A673 (cell line): ENCODE results near the gene SH3GL2. TPM values are rescaled to one million over a fixed set of nuclear protein-coding genes. Genes with fewer than 3 reads are reported as not detected.

Source experiments
- BruUV-seq: library from RNA; stranded (reverse); fragments of 400-500 nt; replicated peaks from 2 replicates; lab custom pipeline; 2021; lab: Mats Ljungman, UMichigan
- CTCF ChIA-PET: fragments of 300-600 bp; sonication (Branson Sonifier 250); formaldehyde crosslinking; loops from one replicate; lab custom pipeline; 2022; ENCODE audit warnings: antibody characterized with exemption; lab: Charles Lee
- POLR2A ChIA-PET: fragments of 300-600 bp; sonication (Branson Sonifier 250); formaldehyde crosslinking; loops from one replicate; lab custom pipeline; 2022; ENCODE audit warnings: antibody characterized with exemption; ENCODE audit not compliant: low non-redundant PET; lab: Charles Lee
- DNase-seq: peaks from one replicate; pipeline ENCODE4 v3.0.0-alpha.2; 2015; ENCODE audit warnings: low spot score
- H3K27ac ChIP-seq: fragments of 200-600 bp; sonication (generic); 2 replicates; pipeline ENCODE4 v1.5.1; 2016; ENCODE audit warnings: mixed run types, low read depth, mild to moderate bottlenecking, mixed read lengths, antibody characterized with exemption, low read length; ENCODE audit not compliant: poor library complexity, severe bottlenecking
- H3K27me3 ChIP-seq: fragments of 200-600 bp; sonication (generic); replicated peaks from 2 replicates; pipeline ENCODE4 v1.6.1; 2017; ENCODE audit warnings: mixed run types, low read depth, mild to moderate bottlenecking, mixed read lengths, antibody characterized with exemption, low read length; ENCODE audit not compliant: insufficient read depth, poor library complexity
- H3K36me3 ChIP-seq: fragments of 200-600 bp; sonication (generic); 2 replicates; pipeline ENCODE4 v1.6.1; 2016; ENCODE audit warnings: mixed run types, mild to moderate bottlenecking, mixed read lengths, antibody characterized with exemption, low read length; ENCODE audit not compliant: insufficient read depth, poor library complexity, severe bottlenecking
- H3K4me1 ChIP-seq: fragments of 200-600 bp; sonication (generic); 2 replicates; pipeline ENCODE4 v1.6.1; 2017; ENCODE audit warnings: mixed run types, mild to moderate bottlenecking, mixed read lengths, antibody characterized with exemption, low read length; ENCODE audit not compliant: insufficient read depth, poor library complexity, severe bottlenecking
- H3K4me3 ChIP-seq: fragments of 200-600 bp; sonication (generic); 2 replicates; pipeline ENCODE4 v1.5.1; 2016; ENCODE audit warnings: low read depth, mixed run types, mild to moderate bottlenecking, mixed read lengths, low read length; ENCODE audit not compliant: poor library complexity, severe bottlenecking
- H3K9me3 ChIP-seq: fragments of 200-600 bp; sonication (generic); 2 replicates; pipeline ENCODE4 v1.6.1; 2016; ENCODE audit warnings: mixed run types, low read depth, mild to moderate bottlenecking, mixed read lengths, antibody characterized with exemption, low read length; ENCODE audit not compliant: poor library complexity, severe bottlenecking
- CTCF ChIP-seq: fragments of 300-800, 200-600 bp; sonication (generic); conservative IDR thresholded peaks from 2 replicates; pipeline ENCODE4 v1.5.1; 2017; ENCODE audit warnings: low read depth, mild to moderate bottlenecking, antibody characterized with exemption, low read length, moderate library complexity, mixed read lengths
- EZH2 ChIP-seq: fragments of 200-600 bp; sonication (generic); IDR thresholded peaks from 2 replicates; pipeline ENCODE4 v1.6.1; 2017; ENCODE audit warnings: borderline replicate concordance, low read depth, mild to moderate bottlenecking, mixed read lengths, antibody characterized with exemption, low read length; ENCODE audit not compliant: poor library complexity, severe bottlenecking
- intact Hi-C: fragments of 100-400 bp; cut with micrococcal nuclease; formaldehyde crosslinking; loops from one replicate; pipeline ENCODE4 v1.10.0; 2022; ENCODE audit not compliant: unreplicated experiment
- total RNA-seq: library from RNA; stranded (reverse); gene quantifications from 2 replicates; pipeline ENCODE4 v1.2.3, GENCODE V29; 2021

Gene SH3GL2
- total RNA-seq, 1 experiment from 2014 or later: not detected

DNA sequence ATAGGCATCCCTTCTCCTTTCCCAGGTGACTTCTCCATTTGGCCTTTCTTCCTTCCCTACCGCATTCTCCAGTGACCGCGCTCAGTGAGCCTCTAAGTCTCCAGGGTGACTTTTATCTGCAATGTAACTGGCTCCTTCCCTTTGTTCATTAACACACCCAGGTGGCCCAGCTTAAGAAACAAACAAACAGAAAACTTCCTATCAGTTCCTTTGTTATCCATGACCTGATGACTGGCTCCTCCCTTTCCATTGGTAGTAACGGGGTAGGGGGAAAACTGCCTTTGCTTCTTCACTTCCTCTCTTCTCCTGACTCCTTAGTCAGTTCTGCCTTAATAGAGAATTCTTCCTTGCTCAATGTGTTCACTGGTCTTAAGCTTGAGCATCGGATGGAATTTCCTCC, 7.0 kb upstream of the SH3GL2 start:
- no peaks in the 10 kb centered on the region for H3K27me3 ChIP-seq
- no peak overlapping the region for H3K4me3 ChIP-seq
- no peaks in the 10 kb centered on the region for H3K4me1 ChIP-seq
- CTCF ChIA-PET: no interaction called here
- no TSS peak for BruUV-seq
- POLR2A ChIA-PET: no interaction called here
- TF ChIP-seq EZH2 (no peak), CTCF (no peak)
- intact Hi-C loops: no loop called here
- DNase-seq: no peak
- H3K9me3 ChIP-seq: no peaks in the 10 kb centered on the region
- H3K36me3 ChIP-seq: no peaks in the 10 kb centered on the region
- no peak overlapping the region for H3K27ac ChIP-seq

- CTCF ChIA-PET: no interaction called here
- intact Hi-C loops: no loop called here
- H3K4me1 ChIP-seq: no peaks in the 10 kb centered on the region
These were observed 4.5 kb upstream of the SH3GL2 start for GRCh38 chr9:17574342-17574741.

DNA sequence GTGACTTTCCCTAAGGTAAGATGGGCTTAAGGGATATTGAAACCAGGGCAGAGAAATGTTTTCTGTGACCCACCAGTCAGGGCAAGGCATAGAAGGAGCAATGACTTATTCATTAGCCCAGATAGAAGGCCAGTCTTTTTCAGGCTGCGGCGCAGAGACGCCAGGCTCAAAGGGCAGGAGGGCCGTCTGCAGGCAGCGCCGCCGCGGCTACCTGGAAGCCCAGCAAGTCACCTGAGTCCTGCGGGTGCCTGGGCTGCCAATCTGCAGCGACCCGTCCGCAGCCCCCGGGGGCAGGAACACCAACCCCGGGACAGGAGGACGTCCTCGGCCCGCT, 322 bp upstream of the SH3GL2 start:
- no peaks in the 10 kb centered on the region for H3K36me3 ChIP-seq
- CTCF ChIA-PET: no interaction called here
- no peaks in the 10 kb centered on the region for H3K4me1 ChIP-seq
- intact Hi-C loops: no loop called here
- H3K27me3 ChIP-seq: peaks cover 45% of the 10 kb centered on the region
- BruUV-seq: no TSS peak
- POLR2A ChIA-PET: no interaction called here
- H3K27ac ChIP-seq: no peak overlapping the region
- H3K9me3 ChIP-seq: no peaks in the 10 kb centered on the region
- DNase-seq: no peak
- TF ChIP-seq CTCF (no peak), EZH2 (no peak)
- H3K4me3 ChIP-seq: peak overlapping the region; percentile 17

More at GRCh38 chr9:17574342-17574741, 4.5 kb upstream of the SH3GL2 start:
- TF ChIP-seq EZH2 (no peak), CTCF (no peak)
- no peak for DNase-seq
- BruUV-seq: no TSS peak
- no peaks in the 10 kb centered on the region for H3K36me3 ChIP-seq
- no peaks in the 10 kb centered on the region for H3K9me3 ChIP-seq
- no peak overlapping the region for H3K4me3 ChIP-seq
- no peak overlapping the region for H3K27ac ChIP-seq
- POLR2A ChIA-PET: no interaction called here
- H3K27me3 ChIP-seq: peaks cover 19% of the 10 kb centered on the region
